Measurements from ENCODE around the gene VWC2.

GRCh38 chr7:49762666-49763065 is 10.8 kb upstream of the VWC2 start:
- no peak for TF ChIP-seq SIN3A (IDR thresholded peaks at IDR 0.05; ENCODE audit: borderline replicate concordance, low read depth, low read length)
- no peak for TF ChIP-seq REST (IDR thresholded peaks at IDR 0.05; ENCODE audit: low read depth, low read length)
- TF ChIP-seq CTCF (IDR thresholded peaks at IDR 0.05), result no peak
- no peak for TF ChIP-seq YY1 (IDR thresholded peaks at IDR 0.05; ENCODE audit: low read depth)
- no peak for TF ChIP-seq RFX5 (IDR thresholded peaks at IDR 0.05; ENCODE audit: low read length)
- TF ChIP-seq RCOR1 (IDR thresholded peaks at IDR 0.05; ENCODE audit: low read length), result no peak
- no peak for TF ChIP-seq MAX (IDR thresholded peaks at IDR 0.05; ENCODE audit: low read depth)
- TF ChIP-seq EZH2phosphoT487 (IDR thresholded peaks at IDR 0.05; ENCODE audit: borderline replicate concordance, low read depth), result no peak
